Measurements from ENCODE around the gene DDIT3. TPM values are rescaled to one million over a fixed set of nuclear protein-coding genes. Genes with fewer than 3 reads are reported as not detected.

Gene DDIT3, protein sequence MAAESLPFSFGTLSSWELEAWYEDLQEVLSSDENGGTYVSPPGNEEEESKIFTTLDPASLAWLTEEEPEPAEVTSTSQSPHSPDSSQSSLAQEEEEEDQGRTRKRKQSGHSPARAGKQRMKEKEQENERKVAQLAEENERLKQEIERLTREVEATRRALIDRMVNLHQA
- 3.4 to 5.3 TPM (median 3.9 TPM) in 3 replicates for total RNA-seq (2021)
- percentile 66 among the genes with signal in this experiment for Bru-seq, nascent RNA
- long read RNA-seq, experiment 1, partial matches to known transcripts: 0 of 5 reads
- long read RNA-seq, experiment 1, other reads (novel, unspliced or antisense): 0 of 5 reads
- long read RNA-seq, experiment 2, partial matches to known transcripts: 1 of 4 reads
- long read RNA-seq, experiment 2, other reads (novel, unspliced or antisense): 3 of 4 reads
- long read RNA-seq, experiment 3, transcript DDIT3-205 (3 exons, 951 nt): minor isoform, 5 of 13 reads
- long read RNA-seq, experiment 3, transcript DDIT3-201 (4 exons, 906 nt): major isoform, 6 of 13 reads
- long read RNA-seq, experiment 3, partial matches to known transcripts: 0 of 13 reads
- long read RNA-seq, experiment 3, other reads (novel, unspliced or antisense): 1 of 13 reads

DNA sequence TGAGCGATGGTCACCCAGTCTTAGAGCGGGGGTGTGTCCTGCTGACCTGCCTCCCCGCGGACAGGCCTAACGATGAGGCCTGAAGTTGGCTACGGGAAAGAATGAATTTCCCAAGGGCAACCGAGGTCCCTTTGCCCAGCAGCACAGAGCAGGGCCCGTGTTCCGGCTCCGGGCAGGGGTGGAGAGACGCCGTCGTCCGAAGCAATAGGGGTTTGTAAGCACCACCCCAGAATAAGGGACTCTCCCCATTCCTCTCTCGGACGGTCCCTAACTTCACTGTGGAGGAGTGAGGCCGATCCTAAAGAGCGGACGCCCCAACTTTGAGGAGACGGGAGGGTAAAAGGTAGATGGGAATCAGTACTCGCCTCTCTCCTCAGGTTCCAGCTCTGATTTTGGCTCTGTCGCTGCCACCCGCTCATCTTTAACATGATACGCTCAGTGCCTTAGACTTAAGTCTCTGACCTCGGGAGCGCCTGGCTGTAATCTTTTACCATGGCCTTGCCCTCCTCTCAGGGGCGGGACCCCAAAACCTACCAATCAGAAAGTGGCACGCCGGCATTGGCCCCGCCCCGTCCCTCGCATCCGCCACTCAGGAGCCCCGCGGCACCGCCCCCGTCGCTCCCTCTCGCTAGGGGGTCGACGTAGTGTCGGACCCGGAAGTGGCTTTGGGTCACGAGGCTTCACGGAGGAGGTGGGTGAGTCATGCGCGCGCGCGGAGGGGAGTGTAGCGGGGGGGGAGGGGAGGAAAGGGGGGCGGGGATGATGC is at the start of gene DDIT3:
Gene DDIT3, minus strand, starts transcription at position 462 of the 766 bp plus-strand sequence. CDS start 3,108 bp downstream, outside the sequence.
- H3K4me3 Mint-ChIP-seq: peak within 1 kb of the TSS; percentile 96
- CTCF ChIA-PET: interaction anchor here (1.0 to 2.0 kb wide), 3 partner anchors 61 to 83 kb away, joined by 4 to 8 read pairs (median 4); partner anchors contain the start of gene GLI1
- DNase-seq (ENCODE audit: low spot score) (peak; percentile 100), ATAC-seq (peak; percentile 76)
- peaks cover 3% of the 10 kb centered on the region; the same call in 1 of the 2 replicates for H3K27me3 Mint-ChIP-seq (ENCODE audit: low read depth)
- peak within 1 kb of the TSS; percentile 100 for H3K27ac Mint-ChIP-seq
- H3K4me1 Mint-ChIP-seq: peaks cover 42% of the 10 kb centered on the region
- POLR2A ChIA-PET: interaction anchor here (1.1 to 2.2 kb wide), 6 partner anchors 11 to 65 kb away, joined by 3 to 9 read pairs (median 6); partner anchors contain the start of genes GLI1 and INHBE
- no peaks in the 10 kb centered on the region for H3K9me3 Mint-ChIP-seq
- H3K36me3 Mint-ChIP-seq: peaks cover 37% of the 10 kb centered on the region
- TF ChIP-seq, protein P1, sequence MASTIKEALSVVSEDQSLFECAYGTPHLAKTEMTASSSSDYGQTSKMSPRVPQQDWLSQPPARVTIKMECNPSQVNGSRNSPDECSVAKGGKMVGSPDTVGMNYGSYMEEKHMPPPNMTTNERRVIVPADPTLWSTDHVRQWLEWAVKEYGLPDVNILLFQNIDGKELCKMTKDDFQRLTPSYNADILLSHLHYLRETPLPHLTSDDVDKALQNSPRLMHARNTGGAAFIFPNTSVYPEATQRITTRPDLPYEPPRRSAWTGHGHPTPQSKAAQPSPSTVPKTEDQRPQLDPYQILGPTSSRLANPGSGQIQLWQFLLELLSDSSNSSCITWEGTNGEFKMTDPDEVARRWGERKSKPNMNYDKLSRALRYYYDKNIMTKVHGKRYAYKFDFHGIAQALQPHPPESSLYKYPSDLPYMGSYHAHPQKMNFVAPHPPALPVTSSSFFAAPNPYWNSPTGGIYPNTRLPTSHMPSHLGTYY (CRISPR knock-in tag; IDR thresholded peaks at IDR 0.05): no peak
- TF ChIP-seq TCF7 (CRISPR knock-in tag; IDR thresholded peaks at IDR 0.05; ENCODE audit: low read depth) (peak; percentile 61; the same call in 1 of the 2 replicates), CREM (CRISPR knock-in tag; IDR thresholded peaks at IDR 0.05) (no peak), NFYB (CRISPR knock-in tag; conservative IDR thresholded peaks at IDR 0.05; ENCODE audit: low read depth) (peak; percentile 70), EMX1 (CRISPR knock-in tag; IDR thresholded peaks at IDR 0.05) (0 out of 2 replicates have a peak, but pooled peaks have one; percentile 6), FOXP1 (CRISPR knock-in tag; IDR thresholded peaks at IDR 0.05; ENCODE audit: borderline replicate concordance) (peak; percentile 84; the same call in 1 of the 2 replicates), ZNF232 (CRISPR knock-in tag; IDR thresholded peaks at IDR 0.05) (no peak), NFE2L1 (CRISPR knock-in tag; IDR thresholded peaks at IDR 0.05) (peak; percentile 43; the same call in 1 of the 2 replicates), ZNF416 (CRISPR knock-in tag; IDR thresholded peaks at IDR 0.05) (peak; percentile 30; the same call in 1 of the 2 replicates), SMAD3 (CRISPR knock-in tag; IDR thresholded peaks at IDR 0.05; ENCODE audit: borderline replicate concordance) (no peak), SP1 (CRISPR knock-in tag; conservative IDR thresholded peaks at IDR 0.05) (peak; percentile 95), GTF2I (CRISPR knock-in tag; conservative IDR thresholded peaks at IDR 0.05) (no peak), ESRRA (CRISPR knock-in tag; IDR thresholded peaks at IDR 0.05; ENCODE audit: borderline replicate concordance) (0 out of 2 replicates have a peak, but pooled peaks have one; percentile 23)
- TF ChIP-seq, protein P2, sequence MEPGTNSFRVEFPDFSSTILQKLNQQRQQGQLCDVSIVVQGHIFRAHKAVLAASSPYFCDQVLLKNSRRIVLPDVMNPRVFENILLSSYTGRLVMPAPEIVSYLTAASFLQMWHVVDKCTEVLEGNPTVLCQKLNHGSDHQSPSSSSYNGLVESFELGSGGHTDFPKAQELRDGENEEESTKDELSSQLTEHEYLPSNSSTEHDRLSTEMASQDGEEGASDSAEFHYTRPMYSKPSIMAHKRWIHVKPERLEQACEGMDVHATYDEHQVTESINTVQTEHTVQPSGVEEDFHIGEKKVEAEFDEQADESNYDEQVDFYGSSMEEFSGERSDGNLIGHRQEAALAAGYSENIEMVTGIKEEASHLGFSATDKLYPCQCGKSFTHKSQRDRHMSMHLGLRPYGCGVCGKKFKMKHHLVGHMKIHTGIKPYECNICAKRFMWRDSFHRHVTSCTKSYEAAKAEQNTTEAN (CRISPR knock-in tag; IDR thresholded peaks at IDR 0.05): 0 out of 2 replicates have a peak, but pooled peaks have one; percentile 38
- TF ChIP-seq, protein P3, sequence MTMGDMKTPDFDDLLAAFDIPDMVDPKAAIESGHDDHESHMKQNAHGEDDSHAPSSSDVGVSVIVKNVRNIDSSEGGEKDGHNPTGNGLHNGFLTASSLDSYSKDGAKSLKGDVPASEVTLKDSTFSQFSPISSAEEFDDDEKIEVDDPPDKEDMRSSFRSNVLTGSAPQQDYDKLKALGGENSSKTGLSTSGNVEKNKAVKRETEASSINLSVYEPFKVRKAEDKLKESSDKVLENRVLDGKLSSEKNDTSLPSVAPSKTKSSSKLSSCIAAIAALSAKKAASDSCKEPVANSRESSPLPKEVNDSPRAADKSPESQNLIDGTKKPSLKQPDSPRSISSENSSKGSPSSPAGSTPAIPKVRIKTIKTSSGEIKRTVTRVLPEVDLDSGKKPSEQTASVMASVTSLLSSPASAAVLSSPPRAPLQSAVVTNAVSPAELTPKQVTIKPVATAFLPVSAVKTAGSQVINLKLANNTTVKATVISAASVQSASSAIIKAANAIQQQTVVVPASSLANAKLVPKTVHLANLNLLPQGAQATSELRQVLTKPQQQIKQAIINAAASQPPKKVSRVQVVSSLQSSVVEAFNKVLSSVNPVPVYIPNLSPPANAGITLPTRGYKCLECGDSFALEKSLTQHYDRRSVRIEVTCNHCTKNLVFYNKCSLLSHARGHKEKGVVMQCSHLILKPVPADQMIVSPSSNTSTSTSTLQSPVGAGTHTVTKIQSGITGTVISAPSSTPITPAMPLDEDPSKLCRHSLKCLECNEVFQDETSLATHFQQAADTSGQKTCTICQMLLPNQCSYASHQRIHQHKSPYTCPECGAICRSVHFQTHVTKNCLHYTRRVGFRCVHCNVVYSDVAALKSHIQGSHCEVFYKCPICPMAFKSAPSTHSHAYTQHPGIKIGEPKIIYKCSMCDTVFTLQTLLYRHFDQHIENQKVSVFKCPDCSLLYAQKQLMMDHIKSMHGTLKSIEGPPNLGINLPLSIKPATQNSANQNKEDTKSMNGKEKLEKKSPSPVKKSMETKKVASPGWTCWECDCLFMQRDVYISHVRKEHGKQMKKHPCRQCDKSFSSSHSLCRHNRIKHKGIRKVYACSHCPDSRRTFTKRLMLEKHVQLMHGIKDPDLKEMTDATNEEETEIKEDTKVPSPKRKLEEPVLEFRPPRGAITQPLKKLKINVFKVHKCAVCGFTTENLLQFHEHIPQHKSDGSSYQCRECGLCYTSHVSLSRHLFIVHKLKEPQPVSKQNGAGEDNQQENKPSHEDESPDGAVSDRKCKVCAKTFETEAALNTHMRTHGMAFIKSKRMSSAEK (CRISPR knock-in tag; IDR thresholded peaks at IDR 0.05; ENCODE audit: borderline replicate concordance): 0 out of 2 replicates have a peak, but pooled peaks have one; percentile 11
- TF ChIP-seq, protein P4, sequence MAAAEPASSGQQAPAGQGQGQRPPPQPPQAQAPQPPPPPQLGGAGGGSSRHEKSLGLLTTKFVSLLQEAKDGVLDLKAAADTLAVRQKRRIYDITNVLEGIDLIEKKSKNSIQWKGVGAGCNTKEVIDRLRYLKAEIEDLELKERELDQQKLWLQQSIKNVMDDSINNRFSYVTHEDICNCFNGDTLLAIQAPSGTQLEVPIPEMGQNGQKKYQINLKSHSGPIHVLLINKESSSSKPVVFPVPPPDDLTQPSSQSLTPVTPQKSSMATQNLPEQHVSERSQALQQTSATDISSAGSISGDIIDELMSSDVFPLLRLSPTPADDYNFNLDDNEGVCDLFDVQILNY (CRISPR knock-in tag; IDR thresholded peaks at IDR 0.05): 0 out of 2 replicates have a peak, but pooled peaks have one; percentile 33
- TF ChIP-seq, protein P5, sequence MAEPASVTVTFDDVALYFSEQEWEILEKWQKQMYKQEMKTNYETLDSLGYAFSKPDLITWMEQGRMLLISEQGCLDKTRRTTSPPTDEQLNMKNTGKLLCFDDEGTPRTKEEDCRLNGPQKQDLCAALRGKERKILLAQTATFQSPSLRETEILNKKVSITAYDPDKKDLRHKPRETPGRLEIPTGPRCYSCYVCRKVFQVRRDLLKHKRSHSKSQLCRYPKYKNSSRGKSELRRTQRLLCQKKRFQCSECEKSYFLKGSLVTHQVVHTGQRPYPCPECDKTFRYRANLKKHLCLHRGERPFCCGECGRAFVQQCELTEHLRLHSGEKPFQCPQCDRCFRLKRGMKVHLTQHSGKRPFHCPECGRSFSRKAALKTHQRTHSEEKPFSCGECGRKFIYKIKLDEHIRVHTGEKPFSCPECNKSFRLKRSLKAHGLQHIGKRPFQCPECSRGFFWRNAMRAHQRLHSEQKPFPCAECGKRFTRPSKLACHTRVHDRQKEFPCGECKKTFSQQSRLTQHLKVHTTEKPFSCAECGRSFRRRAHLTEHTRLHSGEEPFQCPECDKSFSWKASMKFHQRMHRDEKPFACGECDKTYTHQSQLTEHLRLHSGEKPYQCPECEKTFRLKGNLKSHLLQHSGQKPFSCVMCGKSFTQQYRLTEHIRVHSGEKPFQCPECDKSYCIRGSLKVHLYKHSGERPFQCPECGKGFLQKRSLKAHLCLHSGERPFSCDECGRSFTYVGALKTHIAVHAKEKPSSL (CRISPR knock-in tag; conservative IDR thresholded peaks at IDR 0.05): no peak
- TF ChIP-seq, protein P6, sequence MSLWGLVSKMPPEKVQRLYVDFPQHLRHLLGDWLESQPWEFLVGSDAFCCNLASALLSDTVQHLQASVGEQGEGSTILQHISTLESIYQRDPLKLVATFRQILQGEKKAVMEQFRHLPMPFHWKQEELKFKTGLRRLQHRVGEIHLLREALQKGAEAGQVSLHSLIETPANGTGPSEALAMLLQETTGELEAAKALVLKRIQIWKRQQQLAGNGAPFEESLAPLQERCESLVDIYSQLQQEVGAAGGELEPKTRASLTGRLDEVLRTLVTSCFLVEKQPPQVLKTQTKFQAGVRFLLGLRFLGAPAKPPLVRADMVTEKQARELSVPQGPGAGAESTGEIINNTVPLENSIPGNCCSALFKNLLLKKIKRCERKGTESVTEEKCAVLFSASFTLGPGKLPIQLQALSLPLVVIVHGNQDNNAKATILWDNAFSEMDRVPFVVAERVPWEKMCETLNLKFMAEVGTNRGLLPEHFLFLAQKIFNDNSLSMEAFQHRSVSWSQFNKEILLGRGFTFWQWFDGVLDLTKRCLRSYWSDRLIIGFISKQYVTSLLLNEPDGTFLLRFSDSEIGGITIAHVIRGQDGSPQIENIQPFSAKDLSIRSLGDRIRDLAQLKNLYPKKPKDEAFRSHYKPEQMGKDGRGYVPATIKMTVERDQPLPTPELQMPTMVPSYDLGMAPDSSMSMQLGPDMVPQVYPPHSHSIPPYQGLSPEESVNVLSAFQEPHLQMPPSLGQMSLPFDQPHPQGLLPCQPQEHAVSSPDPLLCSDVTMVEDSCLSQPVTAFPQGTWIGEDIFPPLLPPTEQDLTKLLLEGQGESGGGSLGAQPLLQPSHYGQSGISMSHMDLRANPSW (CRISPR knock-in tag; conservative IDR thresholded peaks at IDR 0.05; ENCODE audit: low read depth): no peak
- TF ChIP-seq, protein P7, sequence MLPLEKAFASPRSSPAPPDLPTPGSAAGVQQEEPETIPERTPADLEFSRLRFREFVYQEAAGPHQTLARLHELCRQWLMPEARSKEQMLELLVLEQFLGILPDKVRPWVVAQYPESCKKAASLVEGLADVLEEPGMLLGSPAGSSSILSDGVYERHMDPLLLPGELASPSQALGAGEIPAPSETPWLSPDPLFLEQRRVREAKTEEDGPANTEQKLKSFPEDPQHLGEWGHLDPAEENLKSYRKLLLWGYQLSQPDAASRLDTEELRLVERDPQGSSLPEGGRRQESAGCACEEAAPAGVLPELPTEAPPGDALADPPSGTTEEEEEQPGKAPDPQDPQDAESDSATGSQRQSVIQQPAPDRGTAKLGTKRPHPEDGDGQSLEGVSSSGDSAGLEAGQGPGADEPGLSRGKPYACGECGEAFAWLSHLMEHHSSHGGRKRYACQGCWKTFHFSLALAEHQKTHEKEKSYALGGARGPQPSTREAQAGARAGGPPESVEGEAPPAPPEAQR (CRISPR knock-in tag; IDR thresholded peaks at IDR 0.05): peak; percentile 16; the same call in 1 of the 2 replicates

All from WTC11 (cell line).